ENCODE results near the gene NCKAP1.

NCKAP1 gene

DNA sequence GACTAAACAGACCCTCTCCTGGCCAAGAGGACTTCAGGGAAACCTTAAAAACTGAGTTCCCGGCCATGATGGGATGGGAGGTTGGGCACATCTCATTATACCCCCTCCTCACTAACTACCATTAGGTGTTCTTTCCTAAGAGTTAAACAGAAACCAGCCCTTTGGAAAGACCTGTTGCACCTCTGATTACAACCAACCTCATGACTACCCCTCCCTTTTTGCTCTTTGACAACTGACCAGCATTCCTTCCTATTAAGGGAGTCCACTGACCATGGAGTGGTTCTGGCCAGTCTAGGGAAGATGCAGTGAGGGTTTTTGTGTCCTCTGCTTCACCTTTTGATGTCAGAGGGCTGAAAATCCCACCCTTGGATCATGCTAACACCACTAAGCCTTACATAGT lies 127.3 kb downstream of the NCKAP1 start:
- H3K9ac ChIP-seq (ENCODE audit: low read depth, low read length), result no peak overlapping the region
- H3K27ac ChIP-seq (ENCODE audit: low read length), result no peak overlapping the region
- no peaks in the 10 kb centered on the region for H3K27me3 ChIP-seq (ENCODE audit: insufficient read depth, low read length, poor library complexity)
- TF ChIP-seq EZH2 (IDR thresholded peaks at IDR 0.05; ENCODE audit: borderline replicate concordance, low read depth, low read length, severe bottlenecking), result no peak
- TF ChIP-seq, protein P1, sequence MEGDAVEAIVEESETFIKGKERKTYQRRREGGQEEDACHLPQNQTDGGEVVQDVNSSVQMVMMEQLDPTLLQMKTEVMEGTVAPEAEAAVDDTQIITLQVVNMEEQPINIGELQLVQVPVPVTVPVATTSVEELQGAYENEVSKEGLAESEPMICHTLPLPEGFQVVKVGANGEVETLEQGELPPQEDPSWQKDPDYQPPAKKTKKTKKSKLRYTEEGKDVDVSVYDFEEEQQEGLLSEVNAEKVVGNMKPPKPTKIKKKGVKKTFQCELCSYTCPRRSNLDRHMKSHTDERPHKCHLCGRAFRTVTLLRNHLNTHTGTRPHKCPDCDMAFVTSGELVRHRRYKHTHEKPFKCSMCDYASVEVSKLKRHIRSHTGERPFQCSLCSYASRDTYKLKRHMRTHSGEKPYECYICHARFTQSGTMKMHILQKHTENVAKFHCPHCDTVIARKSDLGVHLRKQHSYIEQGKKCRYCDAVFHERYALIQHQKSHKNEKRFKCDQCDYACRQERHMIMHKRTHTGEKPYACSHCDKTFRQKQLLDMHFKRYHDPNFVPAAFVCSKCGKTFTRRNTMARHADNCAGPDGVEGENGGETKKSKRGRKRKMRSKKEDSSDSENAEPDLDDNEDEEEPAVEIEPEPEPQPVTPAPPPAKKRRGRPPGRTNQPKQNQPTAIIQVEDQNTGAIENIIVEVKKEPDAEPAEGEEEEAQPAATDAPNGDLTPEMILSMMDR (IDR thresholded peaks at IDR 0.05; ENCODE audit: borderline replicate concordance, extremely low read depth, low read length, poor library complexity, severe bottlenecking), result no peak
- DNase-seq (no peak), ATAC-seq (ENCODE audit: insufficient read depth, low read depth) (no peak)
- no peak overlapping the region for H2AFZ ChIP-seq (ENCODE audit: low read depth, low read length)
- H3K79me2 ChIP-seq (ENCODE audit: insufficient read depth, low read length), result no peaks in the 10 kb centered on the region
- H4K20me1 ChIP-seq (ENCODE audit: insufficient read depth, low read length), result no peaks in the 10 kb centered on the region
- no peaks in the 10 kb centered on the region for H3K9me3 ChIP-seq (ENCODE audit: insufficient read depth, low read length, severe bottlenecking)
- H3K4me3 ChIP-seq (ENCODE audit: low read depth in 1 of 2, low read length in 2 of 2), result no peak overlapping the region
- H3K4me1 ChIP-seq (ENCODE audit: insufficient read depth, low read length), result no peaks in the 10 kb centered on the region
- no peak overlapping the region for H3K4me2 ChIP-seq (ENCODE audit: insufficient read depth, low read length)
- H3K36me3 ChIP-seq (ENCODE audit: insufficient read depth, low read length), result no peaks in the 10 kb centered on the region

DNA sequence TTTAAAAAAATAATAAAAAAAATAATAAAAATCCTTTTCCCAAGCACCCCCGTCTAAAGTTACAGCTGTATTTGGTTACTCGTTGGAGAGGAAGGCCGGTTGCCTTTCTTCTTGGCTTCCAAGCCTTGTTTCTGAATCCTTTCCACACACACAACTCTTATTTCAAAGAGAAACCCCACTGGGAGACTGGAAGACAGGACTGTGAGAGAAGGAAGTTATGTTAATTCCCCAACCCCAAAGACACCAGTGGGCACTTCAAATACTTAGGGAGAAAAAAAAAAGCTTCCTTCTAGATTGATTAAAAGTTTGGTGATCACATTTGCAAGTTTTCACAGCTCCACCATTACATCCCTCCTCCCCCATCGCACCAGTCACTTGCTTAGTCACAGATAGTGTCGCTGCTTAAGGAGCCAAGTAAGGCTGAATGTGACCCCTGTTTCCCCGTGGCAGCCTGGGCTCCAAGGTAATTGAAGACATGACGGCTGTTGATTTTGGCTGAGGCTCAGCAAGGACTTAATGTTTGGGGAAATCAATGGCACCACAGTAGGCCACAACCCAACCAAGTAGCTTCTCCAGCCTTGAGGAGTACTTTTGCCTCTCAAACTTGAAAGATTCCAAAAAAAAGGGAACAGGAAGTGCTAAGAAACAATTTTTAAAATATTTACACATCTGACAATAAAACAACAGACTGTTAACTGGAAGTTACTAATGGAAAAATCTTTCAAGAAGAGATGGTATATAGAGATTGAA lies 131.0 kb downstream of the NCKAP1 start:
- no peaks in the 10 kb centered on the region for H3K4me1 ChIP-seq (ENCODE audit: insufficient read depth, low read length)
- no peak overlapping the region for H3K27ac ChIP-seq (ENCODE audit: low read length)
- H3K9me3 ChIP-seq (ENCODE audit: insufficient read depth, low read length, severe bottlenecking), result no peaks in the 10 kb centered on the region
- no peaks in the 10 kb centered on the region for H3K27me3 ChIP-seq (ENCODE audit: insufficient read depth, low read length, poor library complexity)
- no peaks in the 10 kb centered on the region for H4K20me1 ChIP-seq (ENCODE audit: insufficient read depth, low read length)
- ATAC-seq (ENCODE audit: insufficient read depth, low read depth), result no peak
- H3K36me3 ChIP-seq (ENCODE audit: insufficient read depth, low read length), result no peaks in the 10 kb centered on the region
- H3K4me3 ChIP-seq (ENCODE audit: low read depth in 1 of 2, low read length in 2 of 2), result no peak overlapping the region
- TF ChIP-seq EZH2 (IDR thresholded peaks at IDR 0.05; ENCODE audit: borderline replicate concordance, low read depth, low read length, severe bottlenecking), result no peak
- TF ChIP-seq, protein P1 (IDR thresholded peaks at IDR 0.05; ENCODE audit: borderline replicate concordance, extremely low read depth, low read length, poor library complexity, severe bottlenecking), result no peak
- DNase-seq, result no peak
- H2AFZ ChIP-seq (ENCODE audit: low read depth, low read length), result no peak overlapping the region
- H3K4me2 ChIP-seq (ENCODE audit: insufficient read depth, low read length), result no peak overlapping the region
- no peak overlapping the region for H3K9ac ChIP-seq (ENCODE audit: low read depth, low read length)
- H3K79me2 ChIP-seq (ENCODE audit: insufficient read depth, low read length), result no peaks in the 10 kb centered on the region

DNA sequence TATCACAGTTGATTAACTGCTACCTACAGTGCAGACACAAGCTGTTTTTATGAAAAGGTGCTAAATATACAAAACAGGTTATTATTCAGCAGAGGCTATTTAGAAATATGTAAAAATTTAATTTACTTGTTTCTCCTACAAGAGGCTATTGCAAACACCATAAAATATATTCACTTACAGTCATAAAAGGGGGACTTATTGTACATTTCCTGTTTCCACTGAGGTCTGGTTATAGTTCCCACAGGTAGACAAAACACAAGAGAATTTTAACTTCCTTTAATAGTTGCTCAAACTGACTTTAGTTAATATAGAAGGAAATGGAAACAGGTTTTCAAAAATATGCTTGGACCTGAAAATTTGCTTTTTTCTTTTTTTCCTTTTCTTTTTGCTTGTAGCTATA lies 131.8 kb downstream of the NCKAP1 start:
- Histone ChIP-seq H4K20me1 (ENCODE audit: insufficient read depth, low read length) (no peaks in the 10 kb centered on the region), H3K27me3 (ENCODE audit: insufficient read depth, low read length, poor library complexity) (no peaks in the 10 kb centered on the region), H3K36me3 (ENCODE audit: insufficient read depth, low read length) (no peaks in the 10 kb centered on the region), H3K4me3 (ENCODE audit: low read depth in 1 of 2, low read length in 2 of 2) (no peak overlapping the region), H2AFZ (ENCODE audit: low read depth, low read length) (no peak overlapping the region), H3K9ac (ENCODE audit: low read depth, low read length) (no peak overlapping the region), H3K79me2 (ENCODE audit: insufficient read depth, low read length) (no peaks in the 10 kb centered on the region), H3K9me3 (ENCODE audit: insufficient read depth, low read length, severe bottlenecking) (no peaks in the 10 kb centered on the region), H3K4me2 (ENCODE audit: insufficient read depth, low read length) (no peak overlapping the region), H3K27ac (ENCODE audit: low read length) (no peak overlapping the region), H3K4me1 (ENCODE audit: insufficient read depth, low read length) (no peaks in the 10 kb centered on the region)
- ATAC-seq (ENCODE audit: insufficient read depth, low read depth) (no peak), DNase-seq (no peak)
- TF ChIP-seq, protein P1 (IDR thresholded peaks at IDR 0.05; ENCODE audit: borderline replicate concordance, extremely low read depth, low read length, poor library complexity, severe bottlenecking), result no peak
- no peak for TF ChIP-seq EZH2 (IDR thresholded peaks at IDR 0.05; ENCODE audit: borderline replicate concordance, low read depth, low read length, severe bottlenecking)
